ENCODE results near the gene CD83.

Gene CD83

DNA sequence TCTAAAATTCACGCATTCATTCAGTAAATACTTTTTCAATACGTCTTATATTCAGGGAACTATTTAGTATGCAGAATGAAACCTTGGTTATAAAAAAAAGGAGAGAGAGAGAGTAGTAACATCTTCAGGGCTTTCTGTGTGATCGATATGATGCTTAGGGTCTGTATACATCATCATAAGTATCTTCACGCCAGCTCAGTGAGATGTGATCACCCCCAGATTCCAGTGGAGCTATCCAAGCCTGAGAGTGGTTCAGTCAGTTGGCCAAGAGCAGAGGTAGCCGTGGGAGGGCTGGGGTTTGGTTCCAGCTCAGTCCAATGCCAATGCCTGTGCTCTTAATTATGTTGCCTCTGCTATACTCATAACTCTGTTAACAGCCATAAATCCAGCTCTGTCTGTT is 8.6 kb downstream of the CD83 start:
- no peak for DNase-seq (ENCODE audit: low read depth)

DNA sequence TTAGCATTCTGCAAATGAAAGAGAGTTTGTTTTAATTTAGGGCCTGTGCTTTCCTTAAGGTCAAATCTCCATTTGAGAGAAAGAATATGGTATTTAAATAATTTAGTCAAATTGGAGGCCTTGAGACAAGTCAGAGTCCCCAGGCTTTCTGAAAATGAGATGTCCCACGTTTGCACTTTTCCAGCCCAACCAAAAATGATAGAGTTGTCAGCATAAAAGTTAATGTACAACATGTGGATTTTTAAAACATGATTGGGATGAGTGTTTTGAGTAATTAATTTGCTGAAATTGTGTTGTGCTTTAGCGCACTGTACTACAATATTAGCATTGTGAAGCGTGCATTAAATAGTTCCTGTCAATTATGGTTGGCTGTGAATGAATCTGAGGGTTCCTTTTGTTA is 10.0 kb downstream of the CD83 start:
- DNase-seq (ENCODE audit: low read depth): no peak

DNA sequence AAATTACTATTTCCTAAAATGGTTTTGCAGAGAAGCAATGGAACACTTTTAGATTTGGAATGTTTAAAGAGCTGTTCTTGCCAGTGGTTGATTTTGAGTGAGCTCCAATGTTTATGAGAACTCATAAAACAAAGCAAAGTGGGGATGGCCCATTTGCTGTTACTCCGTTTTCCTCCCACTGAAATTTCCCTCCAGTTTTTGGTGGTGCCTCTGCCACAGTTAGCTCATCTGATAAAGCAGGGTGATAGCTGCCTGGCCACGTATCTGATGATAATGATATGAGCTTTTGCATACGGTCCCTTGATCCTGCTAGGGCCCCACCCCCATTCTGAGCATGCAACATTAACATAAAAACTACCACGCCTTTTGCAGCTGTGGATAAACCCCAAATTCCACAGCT is 10.4 kb downstream of the CD83 start:
- no peak for DNase-seq (ENCODE audit: low read depth)

DNA sequence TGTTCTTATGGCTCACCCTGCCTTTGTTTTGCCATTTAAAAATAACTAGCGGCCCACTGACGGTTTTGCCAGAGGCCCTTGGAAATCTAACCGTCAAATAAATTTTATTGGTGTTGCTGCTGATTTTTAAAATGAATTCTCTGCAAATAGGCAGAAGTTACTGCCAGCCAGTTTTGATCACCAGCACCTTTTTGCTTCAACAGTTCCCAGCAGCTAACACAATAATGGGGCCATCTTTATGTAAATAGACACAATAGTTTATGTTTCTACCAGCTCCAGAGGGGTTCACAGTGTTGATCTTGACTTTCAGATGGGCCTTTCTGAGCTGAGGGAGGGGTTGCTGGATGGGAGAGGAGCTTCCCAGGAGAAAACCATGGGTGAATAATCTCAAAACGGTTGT is 11.2 kb downstream of the CD83 start:
- no peak for DNase-seq (ENCODE audit: low read depth)

DNA sequence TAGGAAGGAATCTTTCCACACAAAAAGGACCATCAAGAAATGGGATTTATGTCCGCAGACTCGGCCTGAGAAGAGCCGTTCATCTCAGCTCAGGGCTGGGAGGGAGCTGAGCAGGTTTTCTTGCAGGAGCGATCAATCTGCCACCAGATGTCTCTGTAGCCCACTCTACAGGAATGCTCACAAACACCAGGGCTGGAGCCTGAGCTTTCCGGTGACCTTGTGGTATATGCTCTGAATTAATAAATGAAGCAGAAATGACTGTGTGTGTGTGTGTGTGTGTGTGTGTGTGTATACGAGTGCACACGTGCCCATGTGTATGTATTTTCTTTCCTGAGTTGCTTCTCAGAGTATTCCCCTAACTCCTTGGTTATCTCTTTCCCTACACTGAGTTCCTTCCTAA is 12.0 kb downstream of the CD83 start:
- DNase-seq (ENCODE audit: low read depth): peak; percentile 45

DNA sequence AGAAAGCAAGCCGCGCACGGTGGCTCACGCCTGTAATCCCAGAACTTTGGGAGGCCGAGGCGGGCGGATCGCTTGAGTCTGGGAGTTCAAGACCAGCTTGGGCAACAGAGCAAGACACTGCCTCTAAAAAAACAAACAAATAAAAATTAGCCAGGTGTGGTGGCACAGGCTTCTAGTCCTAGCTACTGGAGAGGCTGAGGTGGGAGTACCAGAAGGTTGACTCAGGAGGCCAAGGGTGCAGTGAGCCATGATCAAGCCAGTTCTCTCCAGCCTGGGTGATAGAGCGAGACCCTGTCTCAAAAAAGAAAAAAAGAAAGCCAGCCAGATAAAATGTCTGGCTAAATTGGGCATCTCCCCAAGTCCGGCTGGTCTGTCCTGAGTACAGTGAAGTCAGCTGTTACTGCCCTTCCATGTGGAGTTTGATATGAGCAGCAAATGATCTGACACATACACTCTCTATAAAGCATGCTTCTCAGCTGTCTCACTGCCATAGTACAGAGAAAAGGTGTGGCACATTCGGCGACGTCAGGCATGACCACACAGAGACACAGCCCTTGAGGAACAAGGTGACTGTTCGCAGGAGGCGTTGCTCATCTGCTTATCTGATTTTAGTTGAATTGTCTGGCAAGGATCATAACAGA is 13.0 kb downstream of the CD83 start:
- no peak for DNase-seq (ENCODE audit: low read depth)

DNA sequence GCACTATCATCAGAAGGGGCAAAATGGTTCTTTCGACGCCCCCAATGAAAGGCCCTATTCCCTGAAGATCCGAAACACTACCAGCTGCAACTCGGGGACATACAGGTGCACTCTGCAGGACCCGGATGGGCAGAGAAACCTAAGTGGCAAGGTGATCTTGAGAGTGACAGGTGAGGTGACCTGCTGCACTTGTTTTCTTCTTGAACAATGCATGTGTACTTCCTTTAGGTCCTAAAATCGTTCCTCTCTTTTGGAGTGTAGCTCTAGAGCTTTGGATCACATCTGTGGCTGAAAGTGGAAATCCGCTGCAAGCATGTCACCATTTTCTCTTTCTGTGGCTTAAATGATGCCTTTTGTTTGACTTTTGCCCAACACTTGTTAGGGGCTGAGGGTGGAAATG is 14.0 kb downstream of the CD83 start:
- no peak for DNase-seq (ENCODE audit: low read depth)

DNA sequence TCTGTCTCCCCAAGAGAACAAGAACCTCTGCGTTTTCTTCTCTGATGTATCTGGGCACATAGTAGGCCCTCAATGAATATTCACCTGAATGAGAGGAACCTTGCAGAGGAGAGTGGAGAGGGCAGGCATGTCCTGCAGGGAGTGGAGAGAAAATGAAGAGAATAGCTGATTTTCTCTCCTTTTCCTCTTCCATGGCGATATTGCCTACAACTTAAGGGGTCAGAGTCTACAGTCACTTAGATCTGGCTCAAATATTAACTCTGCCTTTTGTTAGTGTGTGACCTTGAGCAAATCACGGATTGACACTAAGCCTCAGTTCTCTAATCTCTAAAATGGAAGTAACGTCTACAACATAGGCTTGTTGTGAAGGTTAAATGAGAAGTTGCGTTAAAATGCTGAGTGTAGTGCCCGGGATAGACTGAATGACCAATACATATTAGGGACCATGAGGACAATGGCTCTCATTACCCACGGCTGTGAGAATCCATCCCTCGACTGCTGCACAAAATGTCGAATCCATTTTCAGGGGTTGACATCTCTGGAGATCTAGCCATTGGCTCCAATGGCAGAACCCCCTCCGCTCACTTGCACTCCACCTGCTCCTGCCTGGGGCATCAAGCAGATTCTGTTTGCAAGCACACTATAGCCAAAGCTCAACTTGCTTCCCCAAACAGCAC is 14.8 kb downstream of the CD83 start:
- DNase-seq (ENCODE audit: low read depth): no peak

DNA sequence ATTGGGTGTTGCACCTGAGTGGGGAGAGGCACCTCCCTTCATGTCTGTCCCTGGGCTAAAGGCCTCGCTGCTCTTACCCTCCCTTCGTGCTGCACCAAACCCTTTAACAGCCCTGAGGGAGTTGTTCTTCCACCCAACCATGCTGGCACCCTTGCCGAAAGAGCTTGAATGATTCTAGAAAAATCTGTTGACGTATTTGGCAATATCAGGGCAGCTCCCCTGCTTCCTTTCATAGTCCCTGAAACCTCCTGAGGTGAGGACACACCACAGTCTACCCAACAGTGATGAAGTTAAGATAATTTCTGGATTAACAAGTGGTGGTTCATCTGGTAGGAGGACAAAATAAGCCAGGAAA is 15.3 kb downstream of the CD83 start:
- DNase-seq (ENCODE audit: low read depth): no peak

DNA sequence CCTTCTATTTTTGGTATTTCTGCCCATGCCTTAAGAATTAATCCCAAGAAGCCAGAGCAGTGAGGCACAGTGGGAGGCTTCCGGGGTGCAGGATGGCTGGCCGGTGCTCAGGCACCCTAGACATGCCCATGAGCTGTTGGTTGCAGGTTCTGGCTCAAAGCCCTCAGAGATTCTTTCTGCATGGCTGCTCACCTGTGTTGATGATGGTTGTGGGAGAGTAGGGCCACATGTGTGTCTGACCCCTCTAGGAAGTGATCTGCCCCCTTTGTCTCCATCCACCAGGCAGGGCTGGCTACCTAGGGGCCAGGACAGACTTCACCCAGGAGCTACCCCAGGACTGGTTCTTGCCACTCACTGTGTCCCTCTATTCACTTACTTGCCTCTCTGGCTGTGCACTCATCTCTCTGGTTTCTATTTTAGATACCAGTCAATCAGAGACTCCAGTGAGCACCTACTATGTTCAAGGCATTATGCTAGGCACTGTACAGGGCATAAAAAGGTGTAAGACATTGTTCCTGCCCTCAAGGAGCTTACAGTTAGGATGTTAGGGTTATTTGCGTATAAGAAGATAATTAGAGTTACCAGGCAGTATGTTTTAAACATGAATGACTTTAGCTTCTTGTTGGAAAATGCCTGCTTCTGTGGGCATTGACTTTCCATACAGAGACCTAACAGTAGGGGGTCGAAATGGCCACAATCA is 16.8 kb downstream of the CD83 start:
- no peak for DNase-seq (ENCODE audit: low read depth)

DNA sequence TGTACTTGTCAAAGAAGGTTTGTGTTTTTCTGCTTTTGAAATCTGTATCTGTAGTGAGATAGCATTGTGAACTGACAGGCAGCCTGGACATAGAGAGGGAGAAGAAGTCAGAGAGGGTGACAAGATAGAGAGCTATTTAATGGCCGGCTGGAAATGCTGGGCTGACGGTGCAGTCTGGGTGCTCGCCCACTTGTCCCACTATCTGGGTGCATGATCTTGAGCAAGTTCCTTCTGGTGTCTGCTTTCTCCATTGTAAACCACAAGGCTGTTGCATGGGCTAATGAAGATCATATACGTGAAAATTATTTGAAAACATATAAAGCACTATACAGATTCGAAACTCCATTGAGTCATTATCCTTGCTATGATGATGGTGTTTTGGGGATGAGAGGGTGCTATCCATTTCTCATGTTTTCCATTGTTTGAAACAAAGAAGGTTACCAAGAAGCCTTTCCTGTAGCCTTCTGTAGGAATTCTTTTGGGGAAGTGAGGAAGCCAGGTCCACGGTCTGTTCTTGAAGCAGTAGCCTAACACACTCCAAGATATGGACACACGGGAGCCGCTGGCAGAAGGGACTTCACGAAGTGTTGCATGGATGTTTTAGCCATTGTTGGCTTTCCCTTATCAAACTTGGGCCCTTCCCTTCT is 18.4 kb downstream of the CD83 start:
- DNase-seq (ENCODE audit: low read depth): no peak

DNA sequence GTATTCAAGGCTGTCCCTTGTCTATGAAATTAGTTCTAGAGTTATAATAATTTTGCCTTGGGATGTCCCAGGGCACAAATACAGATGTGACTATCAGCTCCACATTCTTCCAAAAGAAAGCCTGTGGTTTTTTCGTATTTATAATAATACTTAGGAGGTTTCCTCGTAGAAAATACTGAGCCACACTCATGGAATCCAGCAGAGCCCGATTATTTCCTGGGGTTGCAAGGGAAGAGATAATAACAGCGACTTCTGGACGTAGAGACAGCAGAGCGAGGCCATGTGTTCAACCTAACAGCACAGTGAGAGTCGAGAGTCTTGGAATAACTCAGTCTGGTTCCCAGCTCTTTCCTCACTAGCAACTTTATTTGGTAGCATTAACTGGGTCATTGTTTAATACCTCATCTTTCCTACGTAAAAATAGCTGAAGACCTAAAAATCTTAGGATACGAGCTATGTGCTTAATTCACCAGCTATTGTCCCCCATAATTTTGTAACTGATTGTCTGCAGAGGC is 21.2 kb downstream of the CD83 start:
- DNase-seq (ENCODE audit: low read depth): no peak

DNA sequence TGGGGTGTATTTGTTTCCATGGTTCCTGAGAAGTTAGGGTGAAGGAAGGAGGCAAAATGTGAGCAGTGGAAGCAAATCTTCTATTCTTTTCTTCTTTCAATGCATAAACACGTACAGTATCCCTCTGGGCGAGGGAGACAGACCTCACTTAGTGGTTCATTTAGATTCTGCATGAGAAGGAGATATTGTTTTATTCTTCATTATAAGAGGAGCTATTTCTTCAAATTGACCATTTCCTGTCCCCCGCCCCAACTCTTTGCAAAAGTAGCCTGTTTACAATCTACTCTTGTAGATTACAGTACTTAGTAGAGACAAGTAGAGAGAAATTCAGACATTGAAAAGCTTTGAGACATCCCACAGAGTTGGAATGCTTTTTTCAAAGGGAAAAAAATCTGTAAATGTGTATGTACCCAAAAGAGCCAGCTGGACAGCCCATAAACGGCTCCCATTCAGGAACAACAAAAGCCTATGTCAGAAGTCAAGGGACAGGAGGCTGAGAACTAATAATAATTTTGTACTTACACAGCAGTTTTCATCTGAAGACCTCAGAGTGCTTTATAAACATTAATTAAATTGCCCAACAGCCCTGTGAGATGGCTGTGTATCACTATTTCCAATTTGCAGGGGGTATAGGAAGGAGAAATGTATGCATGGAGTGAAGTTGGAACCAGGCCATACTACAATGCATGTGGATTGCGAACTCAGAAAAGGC is 23.9 kb downstream of the CD83 start:
- no peak for DNase-seq (ENCODE audit: low read depth)

DNA sequence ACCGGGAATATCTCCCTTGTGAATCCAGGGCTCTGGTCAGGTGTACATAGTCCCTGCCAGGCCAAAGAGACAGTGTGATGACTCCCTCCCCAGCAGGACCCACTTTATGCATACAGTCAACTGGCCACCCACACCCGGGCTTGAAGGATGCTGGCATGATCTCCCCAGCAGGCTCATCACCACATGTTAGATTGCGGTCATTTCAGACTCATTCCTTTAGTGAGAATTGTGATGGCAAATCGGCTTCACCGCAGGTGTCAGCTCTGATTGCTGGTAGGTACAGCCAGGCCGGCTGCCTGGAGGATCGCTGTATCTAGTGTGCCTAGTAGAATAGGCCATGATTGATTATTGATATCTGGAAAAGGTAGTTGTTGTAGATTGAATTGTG is 24.5 kb downstream of the CD83 start:
- DNase-seq (ENCODE audit: low read depth): no peak

DNA sequence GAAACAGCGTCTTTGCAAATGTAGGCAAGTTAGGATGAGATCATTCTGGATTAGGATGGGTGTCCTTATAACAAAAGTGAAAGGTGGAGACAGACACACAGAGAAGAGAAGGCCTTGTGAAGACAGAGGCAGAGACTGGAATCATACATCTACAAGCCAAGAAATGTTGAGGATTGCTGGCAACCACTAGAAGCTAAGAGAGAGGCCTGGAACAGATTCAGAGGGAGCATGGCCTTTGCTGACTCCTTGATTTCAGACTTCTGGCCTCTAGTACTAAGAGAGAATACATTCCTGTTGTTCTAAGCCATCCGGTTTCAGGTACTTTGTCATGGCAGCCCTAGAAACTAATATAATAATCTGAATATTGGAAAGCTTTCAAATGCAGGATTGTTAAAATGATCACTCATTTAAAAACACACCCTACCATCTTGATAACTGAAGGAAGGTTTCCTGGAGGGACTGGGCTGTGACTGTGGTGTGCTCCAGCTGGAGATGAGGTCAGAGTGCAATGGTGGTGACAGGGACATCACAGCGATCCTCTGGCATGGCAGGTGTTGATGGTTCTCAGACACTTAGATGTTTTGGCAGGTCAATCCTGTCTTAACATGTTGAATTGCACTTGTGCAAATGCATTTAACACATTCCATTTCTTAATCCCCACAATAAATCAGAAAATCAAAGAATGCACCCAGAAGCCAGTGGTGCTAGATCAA is 25.1 kb downstream of the CD83 start:
- DNase-seq (ENCODE audit: low read depth): no peak

DNA sequence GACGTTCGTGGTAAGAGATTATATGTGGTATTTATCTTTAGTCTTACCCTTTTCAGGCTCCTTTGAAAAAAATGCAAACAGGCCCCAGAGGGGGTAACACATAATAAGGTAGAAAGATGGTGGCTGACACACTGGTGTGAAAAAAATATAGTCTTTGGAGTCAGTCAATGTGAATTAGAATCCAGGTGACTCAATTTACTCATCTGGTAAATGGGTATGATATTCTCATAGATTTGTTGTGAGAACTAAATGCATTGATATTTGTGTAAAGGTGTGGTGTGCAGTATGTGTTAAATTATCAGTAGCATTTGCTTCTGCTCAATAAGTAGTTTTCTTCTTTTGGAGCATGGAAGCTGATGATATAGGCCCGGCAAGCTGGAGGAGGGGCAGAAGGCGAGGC is 25.7 kb downstream of the CD83 start:
- no peak for DNase-seq (ENCODE audit: low read depth)

DNA sequence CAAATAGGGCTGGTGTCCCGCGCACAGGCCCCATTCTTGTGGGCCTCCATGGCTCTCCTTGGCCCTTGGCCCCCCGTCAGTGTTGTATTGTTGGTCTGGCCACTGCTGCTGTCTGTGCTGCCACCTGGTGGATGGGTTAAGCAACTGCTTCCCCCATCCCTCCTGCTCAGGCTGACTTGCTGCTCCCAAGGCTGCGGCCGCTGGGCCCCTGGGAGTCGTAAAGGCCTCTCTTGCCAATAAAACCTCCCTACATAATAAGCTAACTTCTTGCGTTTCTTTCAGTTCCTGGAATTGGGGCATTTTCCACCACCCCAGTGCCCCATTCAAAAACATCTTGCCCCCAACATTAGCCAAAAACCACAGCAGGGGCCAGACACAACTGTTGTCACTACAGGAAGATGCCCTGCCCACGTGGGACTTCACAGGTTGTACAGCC is 27.1 kb downstream of the CD83 start:
- DNase-seq (ENCODE audit: low read depth): peak; percentile 44

DNA sequence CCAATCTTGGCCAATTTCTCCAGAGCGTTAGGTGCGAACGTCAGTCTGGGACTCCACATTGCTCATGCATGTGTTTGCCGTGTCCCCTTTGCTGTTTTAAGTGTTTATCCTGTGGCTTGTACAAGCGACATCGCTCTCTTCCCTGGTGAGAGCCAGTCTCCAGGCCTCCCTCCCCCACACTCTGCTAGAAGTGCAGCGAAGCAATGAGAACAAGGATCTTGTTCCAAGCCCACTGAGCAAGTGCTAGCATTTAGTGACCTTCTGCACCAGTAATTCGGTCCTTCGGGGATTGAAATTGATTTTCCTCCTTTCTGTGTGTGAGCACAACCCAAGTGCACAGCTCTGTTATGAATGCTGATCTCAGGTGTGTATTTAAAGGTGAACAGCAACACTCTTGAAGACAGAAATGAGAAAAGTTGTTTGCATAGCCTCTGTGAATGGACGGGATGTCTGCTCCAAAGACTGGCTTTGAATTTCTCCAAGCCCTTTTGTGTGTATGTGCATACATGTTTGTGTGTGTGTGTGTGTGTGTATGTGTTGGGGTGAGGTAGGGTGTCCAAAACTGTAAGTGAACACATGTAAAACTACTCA is 29.0 kb downstream of the CD83 start:
- no peak for DNase-seq (ENCODE audit: low read depth)

DNA sequence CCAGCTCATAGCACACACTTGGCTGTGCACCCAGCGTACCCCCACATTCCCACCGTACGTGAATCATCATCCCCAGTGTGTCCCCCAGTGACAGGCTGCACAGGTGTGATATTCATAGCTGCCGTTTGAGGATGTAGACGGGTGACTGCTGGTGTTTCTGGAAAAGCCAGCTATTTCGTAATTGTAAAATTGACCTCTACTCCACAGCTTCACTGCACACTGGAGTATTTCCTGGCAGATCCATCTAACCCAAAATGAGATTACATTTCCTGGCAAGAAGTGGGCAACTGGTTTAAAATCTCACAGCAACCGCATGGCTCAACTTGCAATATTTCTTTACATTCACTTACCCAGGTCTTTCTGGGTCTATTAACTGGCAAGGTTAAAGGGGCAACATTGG is 30.3 kb downstream of the CD83 start:
- peak; percentile 18 for DNase-seq (ENCODE audit: low read depth)

DNA sequence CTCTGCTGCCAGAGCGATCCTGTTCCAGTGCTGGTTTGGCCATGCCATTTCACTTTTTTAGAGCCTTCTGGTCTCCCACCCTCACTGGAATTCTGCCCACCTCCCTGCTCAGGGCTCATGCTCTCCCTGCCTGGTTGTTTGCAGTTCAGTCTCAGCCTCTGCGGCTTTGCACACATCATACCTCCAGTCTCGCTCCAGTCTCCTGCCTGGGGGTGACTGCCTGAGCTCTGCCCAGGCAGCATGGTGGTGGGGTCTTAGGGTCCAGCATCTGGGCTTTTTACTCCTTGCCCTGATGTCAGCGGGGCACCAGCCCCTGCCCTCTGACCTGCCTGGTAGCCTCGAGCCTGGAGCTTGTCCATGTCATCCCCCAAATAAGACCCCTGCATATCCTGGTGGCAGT is 30.9 kb downstream of the CD83 start:
- DNase-seq (ENCODE audit: low read depth): no peak

DNA sequence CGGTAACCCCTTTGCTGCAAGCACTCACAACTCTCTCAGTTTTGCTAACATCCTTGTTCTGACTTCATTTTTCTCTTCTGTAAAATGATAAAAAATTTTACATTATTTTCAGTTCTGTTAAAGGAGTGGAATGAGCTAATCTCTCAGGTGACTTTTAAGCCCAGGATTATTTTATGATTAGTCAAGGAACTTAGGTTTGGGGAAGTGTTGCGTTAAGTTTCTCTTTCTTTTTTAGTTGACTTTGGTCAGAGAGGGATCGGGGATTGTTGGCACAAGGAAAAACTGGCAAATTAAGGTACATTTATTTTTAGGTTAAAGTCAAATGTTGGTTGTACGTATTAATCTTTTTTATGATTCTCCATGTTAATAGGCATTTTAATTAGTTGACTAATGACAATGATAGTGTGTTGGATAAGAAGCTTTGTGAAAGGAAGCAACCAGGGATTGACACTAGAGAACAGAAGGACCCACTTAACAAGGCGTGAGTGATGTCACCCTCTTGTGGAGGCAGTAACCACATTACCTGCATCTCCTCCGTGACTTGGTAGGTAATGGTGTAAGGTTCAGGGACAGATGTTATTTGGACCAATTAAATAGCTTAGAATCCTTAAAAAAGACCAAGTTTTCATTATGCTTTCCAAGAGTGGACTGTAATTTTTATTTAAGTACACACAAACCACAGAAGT is 31.6 kb downstream of the CD83 start:
- no peak for DNase-seq (ENCODE audit: low read depth)
